ENCODE results near the gene PKNOX1.
"Not testable (repeated sequence)": the region's sequence is repeated elsewhere in the genome, so short reads cannot be mapped to it uniquely, and the experiment has no call there.

GRCh38 chr21:42989370-42989769, 15.0 kb downstream of the PKNOX1 start:
- TF ChIP-seq CTCF, POLR2A (IDR thresholded peaks at IDR 0.05): not testable (repeated sequence)
